Measurements from ENCODE around the gene RASSF7.

RASSF7 gene

GRCh38 chr11:529728-530411, 30.9 kb upstream of the RASSF7 start:
- ATAC-seq, result no peak

GRCh38 chr11:530960-531831, 29.6 kb upstream of the RASSF7 start:
- H3K4me3 Mint-ChIP-seq, result no peak overlapping the region
- DNase-seq (no peak), ATAC-seq (no peak)
- peaks cover 15% of the 10 kb centered on the region for H3K4me1 Mint-ChIP-seq
- peak overlapping the region in 1 of 2 donors; percentile 42 for H3K27ac Mint-ChIP-seq
- H3K27me3 Mint-ChIP-seq, result no peaks in the 10 kb centered on the region
- H3K9me3 Mint-ChIP-seq, result no peaks in the 10 kb centered on the region

More at GRCh38 chr11:529728-530411, 30.9 kb upstream of the RASSF7 start:
- Mint-ChIP-seq H3K9me3 (no peaks in the 10 kb centered on the region), H3K4me3 (no peak overlapping the region), H3K27ac (no peak overlapping the region), H3K27me3 (no peaks in the 10 kb centered on the region), H3K4me1 (peaks cover 12% of the 10 kb centered on the region)
- no peak for DNase-seq

- no peak for ATAC-seq
- H3K27ac Mint-ChIP-seq, result no peak overlapping the region
- H3K9me3 Mint-ChIP-seq, result no peaks in the 10 kb centered on the region
- DNase-seq, result no peak
- peaks cover 20% of the 10 kb centered on the region for H3K4me1 Mint-ChIP-seq
- H3K4me3 Mint-ChIP-seq, result peak overlapping the region in 1 of 2 donors; percentile 13
- H3K27me3 Mint-ChIP-seq, result no peaks in the 10 kb centered on the region
These were observed 28.7 kb upstream of the RASSF7 start for GRCh38 chr11:531919-532526.

- Mint-ChIP-seq H3K27ac (no peak overlapping the region), H3K27me3 (no peaks in the 10 kb centered on the region), H3K4me3 (no peak overlapping the region), H3K9me3 (no peaks in the 10 kb centered on the region), H3K4me1 (peaks cover 25% of the 10 kb centered on the region)
- DNase-seq (no peak), ATAC-seq (no peak)
These were observed 28.2 kb upstream of the RASSF7 start for GRCh38 chr11:532527-532985.

- DNase-seq (no peak), ATAC-seq (no peak)
- H3K9me3 Mint-ChIP-seq, result no peaks in the 10 kb centered on the region
- H3K27me3 Mint-ChIP-seq, result no peaks in the 10 kb centered on the region
- H3K27ac Mint-ChIP-seq, result no peak overlapping the region
- peaks cover 30% of the 10 kb centered on the region for H3K4me1 Mint-ChIP-seq
- no peak overlapping the region for H3K4me3 Mint-ChIP-seq
These were observed 27.7 kb upstream of the RASSF7 start for GRCh38 chr11:532986-533585.

- Mint-ChIP-seq H3K27me3 (no peaks in the 10 kb centered on the region), H3K9me3 (no peaks in the 10 kb centered on the region), H3K27ac (no peak overlapping the region), H3K4me1 (peaks cover 31% of the 10 kb centered on the region), H3K4me3 (peak overlapping the region; percentile 66 to 76)
- DNase-seq, result no peak
- ATAC-seq, result no peak
These were observed 27.0 kb upstream of the RASSF7 start for GRCh38 chr11:533586-534395.

GRCh38 chr11:534396-535209, 26.2 kb upstream of the RASSF7 start:
- DNase-seq (peak in 1 of 2 donors; percentile 49), ATAC-seq (peak; percentile 2)
- Mint-ChIP-seq H3K9me3 (no peaks in the 10 kb centered on the region), H3K27ac (no peak overlapping the region), H3K4me1 (peaks cover 31% of the 10 kb centered on the region), H3K4me3 (peak overlapping the region; percentile 66 to 76), H3K27me3 (no peaks in the 10 kb centered on the region)

- H3K9me3 Mint-ChIP-seq, result no peaks in the 10 kb centered on the region
- no peak for DNase-seq
These were observed 25.6 kb upstream of the RASSF7 start for GRCh38 chr11:535210-535518.

GRCh38 chr11:535519-536454, 25.0 kb upstream of the RASSF7 start, which contains the start of gene HRAS:
TSS of gene HRAS (minus strand) at chr11:535576.
- Mint-ChIP-seq H3K9me3 (no peaks in the 10 kb centered on the region), H3K27me3 (no peaks in the 10 kb centered on the region), H3K4me1 (peaks cover 31% of the 10 kb centered on the region), H3K27ac (peak within 1 kb of the TSS; percentile 96 to 97), H3K4me3 (peak within 1 kb of the TSS; percentile 92 to 96)
- ATAC-seq (peak; percentile 87), DNase-seq (peak; percentile 97 to 98)

More at GRCh38 chr11:535210-535518, 25.6 kb upstream of the RASSF7 start:
- no peaks in the 10 kb centered on the region for H3K27me3 Mint-ChIP-seq
- no peak overlapping the region for H3K27ac Mint-ChIP-seq
- peak; percentile 35 for ATAC-seq
- peaks cover 31% of the 10 kb centered on the region for H3K4me1 Mint-ChIP-seq
- H3K4me3 Mint-ChIP-seq, result no peak overlapping the region

- Mint-ChIP-seq H3K4me1 (peaks cover 31% of the 10 kb centered on the region), H3K27ac (peak within 1 kb of the TSS; percentile 96 to 97), H3K9me3 (no peaks in the 10 kb centered on the region), H3K4me3 (peak within 1 kb of the TSS; percentile 92 to 96), H3K27me3 (no peaks in the 10 kb centered on the region)
- DNase-seq (peak; percentile 90 to 91), ATAC-seq (peak; percentile 59)
These were observed 23.7 kb upstream of the RASSF7 start, which contains the start of gene LRRC56 for GRCh38 chr11:536841-537621. TSS of gene LRRC56 (plus strand) at chr11:537527. CDS start at chr11:540685, 3,158 bp downstream.

- ATAC-seq (no peak), DNase-seq (no peak)
- Mint-ChIP-seq H3K27me3 (no peaks in the 10 kb centered on the region), H3K9me3 (no peaks in the 10 kb centered on the region), H3K4me1 (peaks cover 31% of the 10 kb centered on the region), H3K27ac (peak overlapping the region; percentile 52 to 67), H3K4me3 (peak overlapping the region; percentile 92 to 96)
These were observed 22.9 kb upstream of the RASSF7 start for GRCh38 chr11:537622-538430.

All from stimulated activated naive CD8-positive, alpha-beta T cell treated with anti-CD3 and anti-CD28 coated beads, Interleukin-15, amount 100 ng/mL, for 72 hours (primary cell).